PC-3 (cell line): ENCODE data around the gene SCMH1. TPM values are rescaled to one million over a fixed set of nuclear protein-coding genes. Genes with fewer than 3 reads are reported as not detected.

Experiments
- ATAC-seq: fragments of 200-7000 bp; cut with Tn5 transposase; 2 replicates; pipeline ENCODE4 v1.9.1; 2020; ENCODE audit warnings: mild to moderate bottlenecking, moderate library complexity
- BruUV-seq: library from RNA; stranded (reverse); fragments of 400-500 nt; replicated peaks from 2 replicates; lab custom pipeline; 2021; lab: Mats Ljungman, UMichigan
- CTCF ChIA-PET: fragments of 300-600 bp; sonication (Branson Sonifier 250); formaldehyde crosslinking; loops from one replicate; lab custom pipeline; 2022; ENCODE audit warnings: antibody characterized with exemption; lab: Charles Lee
- POLR2A ChIA-PET: fragments of 300-600 bp; sonication (Branson Sonifier 250); formaldehyde crosslinking; loops from one replicate; lab custom pipeline; 2022; ENCODE audit warnings: antibody characterized with exemption; ENCODE audit not compliant: unreplicated experiment; lab: Charles Lee
- DNase-seq: peaks from one replicate; pipeline ENCODE4 v3.0.0-alpha.2; 2015
- H2AFZ ChIP-seq: fragments of 300-600 bp; sonication (generic); 2 replicates; pipeline ENCODE4 v1.6.0; 2016; ENCODE audit warnings: antibody characterized with exemption, low read length
- H3F3A ChIP-seq: fragments of 300-600 bp; sonication (generic); one replicate; pipeline ENCODE4 v1.6.0; 2017; ENCODE audit warnings: antibody characterized with exemption, low read length, control low read depth, mild to moderate bottlenecking; ENCODE audit not compliant: unreplicated experiment
- H3K27ac ChIP-seq: fragments of 300-600 bp; sonication (generic); 2 replicates; pipeline ENCODE4 v1.5.1; 2016; ENCODE audit warnings: mild to moderate bottlenecking, low read length
- H3K27me3 ChIP-seq: fragments of 300-600 bp; sonication (generic); 2 replicates; pipeline ENCODE4 v1.6.1; 2016; ENCODE audit warnings: low read length, mixed read lengths
- H3K36me3 ChIP-seq: fragments of 300-600 bp; sonication (generic); 2 replicates; pipeline ENCODE4 v1.6.1; 2016; ENCODE audit warnings: low read depth, mixed run types, low read length, mixed read lengths
- H3K4me1 ChIP-seq: fragments of 300-600 bp; sonication (generic); 2 replicates; pipeline ENCODE4 v1.5.1; 2016; ENCODE audit warnings: low read length; ENCODE audit not compliant: insufficient read depth
- H3K4me2 ChIP-seq: fragments of 300-600 bp; sonication (generic); 2 replicates; pipeline ENCODE4 v1.6.0; 2016; ENCODE audit warnings: low read length
- H3K4me3 ChIP-seq: fragments of 300-600 bp; sonication (generic); 2 replicates; pipeline ENCODE4 v1.5.1; 2016; ENCODE audit warnings: mild to moderate bottlenecking, low read length, mixed read lengths
- H3K79me2 ChIP-seq: fragments of 300-600 bp; sonication (generic); 2 replicates; pipeline ENCODE4 v1.6.1; 2017; ENCODE audit warnings: low read length, mixed read lengths
- H3K9ac ChIP-seq: fragments of 300-600 bp; sonication (generic); 2 replicates; pipeline ENCODE4 v1.6.0; 2016; ENCODE audit warnings: mild to moderate bottlenecking, low read length
- H3K9me2 ChIP-seq: fragments of 300-600 bp; sonication (generic); replicated peaks from 2 replicates; pipeline ENCODE4 v1.6.1; 2016; ENCODE audit warnings: mixed run types, low read length, mixed read lengths
- H3K9me3 ChIP-seq: fragments of 300-600 bp; sonication (generic); 2 replicates; pipeline ENCODE4 v1.6.1; 2016; ENCODE audit warnings: low read length, mixed read lengths
- H4K20me1 ChIP-seq: fragments of 300-600 bp; sonication (generic); 2 replicates; pipeline ENCODE4 v1.6.1; 2016; ENCODE audit warnings: low read length, mixed read lengths
- EZH2 ChIP-seq: fragments of 300-600 bp; sonication (generic); IDR thresholded peaks from one replicate; pipeline ENCODE4 v1.6.1; 2017; ENCODE audit warnings: antibody characterized with exemption, mild to moderate bottlenecking, low read length; ENCODE audit not compliant: unreplicated experiment
- EZH2phosphoT487 ChIP-seq: fragments of 300-600 bp; sonication (generic); IDR thresholded peaks from 2 replicates; pipeline ENCODE4 v1.6.1; 2018; ENCODE audit warnings: mild to moderate bottlenecking, antibody characterized with exemption, low read length, borderline replicate concordance
- intact Hi-C: fragments of 100-400 bp; cut with micrococcal nuclease; formaldehyde crosslinking; loops from 2 replicates; pipeline ENCODE4 v1.9.0; 2023
- total RNA-seq: library from RNA; depleted of rRNA; stranded (reverse); fragments of >200 nt; gene quantifications from 2 replicates; pipeline ENCODE4 v1.2.3, GENCODE V29; 2014
- TF ChIP-seq, protein P1 (sequence below): fragments of 300-600 bp; sonication (generic); conservative IDR thresholded peaks from 2 replicates; pipeline ENCODE4 v1.5.1; 2017; ENCODE audit warnings: antibody characterized with exemption, low read depth, mild to moderate bottlenecking, low read length

SCMH1 gene
- total RNA-seq, 1 experiment from 2014 or later = 33.6 TPM

GRCh38 chr1:41222496-41222895, 19.6 kb downstream of the SCMH1 start:
- Histone ChIP-seq H3K4me1 (no peaks in the 10 kb centered on the region), H3K9me3 (no peaks in the 10 kb centered on the region), H3K4me3 (no peak overlapping the region), H3K9me2 (no peaks in the 10 kb centered on the region), H2AFZ (no peak overlapping the region), H3K79me2 (peaks cover 22% of the 10 kb centered on the region), H3F3A (no peaks in the 10 kb centered on the region), H4K20me1 (no peaks in the 10 kb centered on the region), H3K27ac (no peak overlapping the region), H3K9ac (no peak overlapping the region), H3K36me3 (peaks cover 15% of the 10 kb centered on the region), H3K27me3 (no peaks in the 10 kb centered on the region), H3K4me2 (no peak overlapping the region)
- POLR2A ChIA-PET = no interaction called here
- ATAC-seq (no peak), DNase-seq (no peak)
- CTCF ChIA-PET = no interaction called here
- TF ChIP-seq, protein P1, sequence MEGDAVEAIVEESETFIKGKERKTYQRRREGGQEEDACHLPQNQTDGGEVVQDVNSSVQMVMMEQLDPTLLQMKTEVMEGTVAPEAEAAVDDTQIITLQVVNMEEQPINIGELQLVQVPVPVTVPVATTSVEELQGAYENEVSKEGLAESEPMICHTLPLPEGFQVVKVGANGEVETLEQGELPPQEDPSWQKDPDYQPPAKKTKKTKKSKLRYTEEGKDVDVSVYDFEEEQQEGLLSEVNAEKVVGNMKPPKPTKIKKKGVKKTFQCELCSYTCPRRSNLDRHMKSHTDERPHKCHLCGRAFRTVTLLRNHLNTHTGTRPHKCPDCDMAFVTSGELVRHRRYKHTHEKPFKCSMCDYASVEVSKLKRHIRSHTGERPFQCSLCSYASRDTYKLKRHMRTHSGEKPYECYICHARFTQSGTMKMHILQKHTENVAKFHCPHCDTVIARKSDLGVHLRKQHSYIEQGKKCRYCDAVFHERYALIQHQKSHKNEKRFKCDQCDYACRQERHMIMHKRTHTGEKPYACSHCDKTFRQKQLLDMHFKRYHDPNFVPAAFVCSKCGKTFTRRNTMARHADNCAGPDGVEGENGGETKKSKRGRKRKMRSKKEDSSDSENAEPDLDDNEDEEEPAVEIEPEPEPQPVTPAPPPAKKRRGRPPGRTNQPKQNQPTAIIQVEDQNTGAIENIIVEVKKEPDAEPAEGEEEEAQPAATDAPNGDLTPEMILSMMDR = no peak
- TF ChIP-seq EZH2phosphoT487 (no peak), EZH2 (no peak)
- BruUV-seq = no TSS peak
- intact Hi-C loops = no loop called here

DNA sequence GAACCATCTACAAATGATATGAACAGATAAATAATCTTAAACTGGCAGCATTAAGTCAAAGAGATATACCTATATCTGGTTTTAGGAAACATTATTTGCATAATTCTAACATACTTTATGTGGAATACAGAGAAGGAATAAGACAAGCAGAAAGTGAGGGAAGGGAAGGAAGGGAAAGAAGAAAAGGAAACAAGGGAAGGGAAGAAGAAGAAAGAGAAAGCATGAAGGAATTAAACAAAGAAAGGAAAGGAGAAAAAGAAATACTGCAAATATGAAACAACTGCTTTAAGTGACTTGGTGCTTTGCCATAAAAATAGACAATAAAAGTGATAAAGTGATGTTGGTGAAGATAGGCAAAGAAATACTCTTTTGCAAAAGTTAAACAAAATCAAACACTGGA, 20.1 kb downstream of the SCMH1 start:
- no peak overlapping the region for H3K4me3 ChIP-seq
- no peaks in the 10 kb centered on the region for H3K9me2 ChIP-seq
- peaks cover 15% of the 10 kb centered on the region for H3K36me3 ChIP-seq
- no peak overlapping the region for H3K4me2 ChIP-seq
- TF ChIP-seq EZH2phosphoT487 (no peak), EZH2 (no peak)
- TF ChIP-seq, protein P1 = no peak
- no TSS peak for BruUV-seq
- no peaks in the 10 kb centered on the region for H3K27me3 ChIP-seq
- no peak overlapping the region for H2AFZ ChIP-seq
- no peak for DNase-seq
- POLR2A ChIA-PET = no interaction called here
- no peaks in the 10 kb centered on the region for H3K9me3 ChIP-seq
- H3K4me1 ChIP-seq = no peaks in the 10 kb centered on the region
- H3F3A ChIP-seq = no peaks in the 10 kb centered on the region
- H3K79me2 ChIP-seq = peaks cover 17% of the 10 kb centered on the region
- CTCF ChIA-PET = no interaction called here
- no peak for ATAC-seq
- intact Hi-C loops = no loop called here
- no peak overlapping the region for H3K27ac ChIP-seq
- H3K9ac ChIP-seq = no peak overlapping the region
- no peaks in the 10 kb centered on the region for H4K20me1 ChIP-seq

DNA sequence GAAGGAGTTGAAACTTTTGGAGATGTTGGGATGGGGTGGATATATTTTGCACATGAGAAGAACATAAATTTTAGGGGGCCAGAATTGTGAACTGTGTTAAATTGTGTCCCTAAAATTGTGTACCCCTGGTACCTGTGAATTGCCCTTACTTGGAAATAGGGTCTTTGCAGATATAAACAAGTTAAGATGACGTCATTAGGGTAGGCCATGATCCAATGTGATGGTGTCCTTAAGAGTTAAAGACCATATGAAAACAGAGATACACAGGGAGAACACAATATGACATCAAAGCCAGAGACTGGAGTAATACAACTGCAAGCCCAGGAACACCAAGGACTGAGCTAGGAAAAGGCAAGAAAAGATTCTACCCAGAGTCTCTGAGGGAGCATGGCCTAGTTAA, 24.0 kb downstream of the SCMH1 start:
- no peaks in the 10 kb centered on the region for H3K9me3 ChIP-seq
- no peak overlapping the region for H3K9ac ChIP-seq
- no peak overlapping the region for H3K27ac ChIP-seq
- no peak overlapping the region for H2AFZ ChIP-seq
- TF ChIP-seq, protein P1 = no peak
- no peak for TF ChIP-seq EZH2
- no peak for TF ChIP-seq EZH2phosphoT487
- no peaks in the 10 kb centered on the region for H4K20me1 ChIP-seq
- POLR2A ChIA-PET = no interaction called here
- H3K36me3 ChIP-seq = peaks cover 15% of the 10 kb centered on the region
- ATAC-seq (no peak), DNase-seq (no peak)
- no peak overlapping the region for H3K4me2 ChIP-seq
- CTCF ChIA-PET = no interaction called here
- BruUV-seq = no TSS peak
- H3K9me2 ChIP-seq = no peaks in the 10 kb centered on the region
- no peaks in the 10 kb centered on the region for H3K27me3 ChIP-seq
- H3K4me3 ChIP-seq = no peak overlapping the region
- peaks cover 10% of the 10 kb centered on the region; the same call in 1 of the 2 replicates for H3K79me2 ChIP-seq
- peaks cover 13% of the 10 kb centered on the region for H3K4me1 ChIP-seq
- intact Hi-C loops = no loop called here
- H3F3A ChIP-seq = no peaks in the 10 kb centered on the region
